Measurements from ENCODE around the gene CDH8. TPM values are rescaled to one million over a fixed set of nuclear protein-coding genes. Genes with fewer than 3 reads are reported as not detected.

Gene CDH8
- total and polyA plus RNA-seq, 2 experiments from 2014 or later, result 7.4 to 14.3 TPM

GRCh38 chr16:61823326-61823725 is 212.9 kb downstream of the CDH8 start:
- Histone ChIP-seq H3K27me3 (no peaks in the 10 kb centered on the region), H3K9me3 (ENCODE audit: low read depth) (no peaks in the 10 kb centered on the region), H3K4me1 (ENCODE audit: low read depth) (no peaks in the 10 kb centered on the region), H3K36me3 (no peaks in the 10 kb centered on the region), H3K4me3 (no peak overlapping the region), H3K27ac (no peak overlapping the region)
- TF ChIP-seq CTCF (IDR thresholded peaks at IDR 0.05; ENCODE audit: low read depth, low read length), result no peak
- DNase-seq (ENCODE audit: low read depth in 1 of 2, low spot score in 1 of 2), result no peak

GRCh38 chr16:61820820-61821219 is 215.4 kb downstream of the CDH8 start:
- H3K9me3 ChIP-seq (ENCODE audit: low read depth), result no peaks in the 10 kb centered on the region
- no peak overlapping the region for H3K27ac ChIP-seq
- no peak overlapping the region for H3K4me3 ChIP-seq
- H3K4me1 ChIP-seq (ENCODE audit: low read depth), result no peaks in the 10 kb centered on the region
- H3K36me3 ChIP-seq, result no peaks in the 10 kb centered on the region
- no peaks in the 10 kb centered on the region for H3K27me3 ChIP-seq
- TF ChIP-seq CTCF (IDR thresholded peaks at IDR 0.05; ENCODE audit: low read depth, low read length), result no peak
- no peak for DNase-seq (ENCODE audit: low read depth in 1 of 2, low spot score in 1 of 2)

- Histone ChIP-seq H3K4me1 (ENCODE audit: low read depth) (no peaks in the 10 kb centered on the region), H3K27ac (no peak overlapping the region)
Measured at GRCh38 chr16:61820398-61820797, 215.8 kb downstream of the CDH8 start.

GRCh38 chr16:61818850-61819249 is 217.4 kb downstream of the CDH8 start:
- H3K27ac ChIP-seq, result no peak overlapping the region
- no peak for TF ChIP-seq CTCF (IDR thresholded peaks at IDR 0.05; ENCODE audit: low read depth, low read length)
- H3K36me3 ChIP-seq, result no peaks in the 10 kb centered on the region
- no peak for DNase-seq (ENCODE audit: low read depth in 1 of 2, low spot score in 1 of 2)
- no peaks in the 10 kb centered on the region for H3K9me3 ChIP-seq (ENCODE audit: low read depth)
- no peak overlapping the region for H3K4me3 ChIP-seq
- no peaks in the 10 kb centered on the region for H3K4me1 ChIP-seq (ENCODE audit: low read depth)
- H3K27me3 ChIP-seq, result no peaks in the 10 kb centered on the region

More at GRCh38 chr16:61820398-61820797, 215.8 kb downstream of the CDH8 start:
- Histone ChIP-seq H3K9me3 (ENCODE audit: low read depth) (no peaks in the 10 kb centered on the region), H3K27me3 (no peaks in the 10 kb centered on the region), H3K36me3 (no peaks in the 10 kb centered on the region), H3K4me3 (no peak overlapping the region)
- TF ChIP-seq CTCF (IDR thresholded peaks at IDR 0.05; ENCODE audit: low read depth, low read length), result no peak
- no peak for DNase-seq (ENCODE audit: low read depth in 1 of 2, low spot score in 1 of 2)

GRCh38 chr16:61817583-61818278 is 218.5 kb downstream of the CDH8 start:
- H3K9me3 ChIP-seq (ENCODE audit: low read depth), result no peaks in the 10 kb centered on the region
- TF ChIP-seq CTCF (IDR thresholded peaks at IDR 0.05; ENCODE audit: low read depth, low read length), result no peak
- H3K27me3 ChIP-seq, result no peaks in the 10 kb centered on the region
- DNase-seq (ENCODE audit: low read depth in 1 of 2, low spot score in 1 of 2), result no peak
- H3K36me3 ChIP-seq, result no peaks in the 10 kb centered on the region
- no peak overlapping the region for H3K4me3 ChIP-seq
- H3K4me1 ChIP-seq (ENCODE audit: low read depth), result no peaks in the 10 kb centered on the region
- no peak overlapping the region for H3K27ac ChIP-seq

All from cardiac muscle cell (in vitro differentiated cells and primary cell).